KG1 (cell line): ENCODE measurements around the gene TRUB2.
"Not testable (repeated sequence)": the region's sequence is repeated elsewhere in the genome, so short reads cannot be mapped to it uniquely, and the experiment has no call there.

ENCODE experiments used
- DNase-seq: peaks from one replicate; lab custom pipeline; 2025; lab: John Stamatoyannopoulos, UW

Gene TRUB2

GRCh38 chr9:128340691-128341434, 18.6 kb upstream of the TRUB2 start:
- no peak for DNase-seq

DNA sequence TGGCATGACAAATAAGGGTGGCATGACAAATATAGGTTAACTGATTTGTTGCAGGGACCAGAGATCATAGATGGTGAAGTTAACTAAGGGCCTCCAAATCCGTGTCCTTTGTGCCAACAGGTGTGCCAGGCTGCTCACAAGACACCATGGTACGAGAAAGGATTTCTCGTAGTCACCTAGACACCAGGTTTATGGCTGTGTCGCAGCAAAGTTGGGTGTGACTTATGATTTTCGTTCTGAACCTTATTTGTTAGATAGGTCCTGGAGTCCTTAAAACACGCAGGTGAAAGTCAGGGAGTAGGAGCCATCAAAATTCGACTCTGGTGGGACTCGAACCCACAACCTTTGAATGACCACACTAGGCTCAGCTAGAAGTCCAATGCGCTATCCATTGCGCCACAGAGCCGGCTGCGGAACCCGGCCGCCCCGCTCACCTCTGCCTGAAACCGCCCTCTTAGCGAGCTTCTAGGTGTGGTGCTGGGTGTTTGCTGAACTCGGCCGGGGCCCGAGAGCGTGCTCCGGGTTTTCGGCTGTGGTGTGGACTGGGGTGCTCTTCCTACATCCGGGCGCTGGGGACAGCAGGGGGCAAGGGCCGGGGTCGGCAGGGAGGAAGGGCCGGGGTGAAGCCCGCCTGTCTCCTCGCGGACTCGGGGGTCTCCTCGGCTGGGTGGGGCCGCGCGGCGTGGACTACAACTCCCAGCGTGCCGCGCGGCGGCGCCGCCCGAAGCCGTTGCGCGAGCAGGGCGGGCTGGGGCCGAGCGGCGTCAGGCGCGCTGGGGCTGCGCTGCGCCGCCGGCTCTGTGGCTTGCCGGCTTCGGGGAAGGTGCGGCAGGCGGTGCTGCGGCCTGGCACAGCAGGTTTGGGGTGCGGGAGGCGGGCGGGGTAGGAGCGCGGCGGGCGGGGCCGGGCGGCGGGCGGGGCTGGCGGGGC, 17.8 kb upstream of the TRUB2 start, which contains the start of gene SLC27A4:
Gene SLC27A4 (plus strand): TSS at position 767 of the 930 bp plus-strand sequence. CDS start 2,606 bp downstream, outside the sequence.
- peak; percentile 55 for DNase-seq

GRCh38 chr9:128338852-128339614, 16.8 kb upstream of the TRUB2 start:
- not testable (repeated sequence) for DNase-seq

GRCh38 chr9:128337936-128338335, 15.7 kb upstream of the TRUB2 start:
- DNase-seq, result no peak

DNA sequence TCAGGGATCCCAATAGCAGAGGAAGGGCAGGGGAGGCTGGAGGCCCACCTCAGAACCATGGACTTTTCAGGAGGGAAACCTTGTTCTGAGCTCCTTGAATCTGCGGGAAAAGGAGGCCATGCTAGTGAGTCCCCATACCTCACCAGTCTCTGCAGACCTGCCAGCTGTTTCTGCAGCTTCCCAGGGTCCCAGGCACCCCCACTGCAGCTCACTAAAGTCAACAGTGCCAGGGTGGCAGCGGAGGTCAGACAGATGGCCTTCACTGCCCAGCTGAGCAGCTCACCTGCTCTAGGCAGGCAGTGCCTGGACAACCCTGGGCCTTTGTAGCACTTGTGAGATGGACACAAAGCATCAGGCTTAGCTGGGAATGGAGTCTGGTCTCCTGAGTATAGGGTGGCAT, 13.7 kb upstream of the TRUB2 start:
- no peak for DNase-seq

GRCh38 chr9:128335161-128335560, 12.9 kb upstream of the TRUB2 start:
- DNase-seq, result no peak

DNA sequence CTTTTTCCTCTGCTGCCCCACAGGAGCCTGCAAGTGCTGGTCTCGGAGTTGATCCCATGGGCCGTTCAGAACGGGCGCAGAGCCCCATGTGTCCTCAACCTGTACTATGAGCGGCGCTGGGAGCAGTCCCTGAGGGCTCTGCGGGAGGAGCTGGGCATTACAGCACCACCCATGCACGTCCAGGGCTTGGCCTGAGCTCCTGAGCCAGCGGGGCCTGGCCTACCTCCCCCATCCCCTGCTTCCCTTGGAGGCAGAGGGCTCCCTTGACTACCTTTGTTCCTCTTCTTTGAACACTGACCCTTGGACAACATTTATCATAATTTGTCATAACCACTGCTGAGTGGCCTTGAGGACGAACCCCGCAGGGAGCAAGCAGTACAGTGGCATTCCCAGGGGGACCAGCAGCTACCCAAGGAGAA, 11.2 kb upstream of the TRUB2 start:
- no peak for DNase-seq

DNA sequence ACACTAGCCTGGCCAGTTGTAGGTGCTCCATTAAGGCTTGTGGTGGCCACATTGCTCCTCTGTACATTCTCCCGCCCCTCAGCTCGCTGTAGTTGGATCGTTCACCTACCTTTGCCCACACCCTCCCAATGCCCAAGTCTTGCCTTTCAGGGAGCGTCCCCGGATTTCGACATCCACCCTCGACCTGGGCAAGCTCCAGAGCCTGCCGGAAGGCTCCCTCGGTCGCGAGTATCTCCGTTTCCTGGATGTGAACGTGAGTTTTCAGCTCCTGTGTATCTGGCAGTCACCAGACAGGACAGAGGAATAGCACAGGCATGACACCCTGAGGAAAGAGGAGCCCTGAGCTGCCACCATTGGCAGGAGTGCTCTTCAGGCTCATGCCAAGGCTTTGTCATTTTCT, 3.4 kb upstream of the TRUB2 start:
- DNase-seq, result no peak

- DNase-seq, result no peak
These were observed 2.2 kb upstream of the TRUB2 start for GRCh38 chr9:128324401-128324800.

DNA sequence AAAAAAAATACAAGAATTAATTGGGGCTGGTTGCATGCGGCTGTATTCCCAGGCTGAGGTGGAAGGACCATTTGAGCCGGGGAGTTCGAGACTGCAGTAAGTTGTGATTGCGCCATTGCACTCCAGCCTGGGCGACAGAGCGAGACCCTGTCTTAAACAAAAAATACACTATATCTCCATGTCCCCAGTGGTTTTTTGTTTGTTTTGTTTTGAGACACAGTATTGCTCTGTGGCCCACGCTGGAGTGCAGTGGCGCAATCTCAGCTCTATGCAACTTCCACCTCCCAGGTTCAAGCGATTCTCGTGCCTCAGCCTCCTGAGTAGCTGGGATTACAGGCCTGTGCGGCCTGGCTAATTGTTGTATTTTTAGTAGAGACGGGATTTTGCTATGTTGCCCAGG, 1.5 kb upstream of the TRUB2 start:
- DNase-seq, result no peak

DNA sequence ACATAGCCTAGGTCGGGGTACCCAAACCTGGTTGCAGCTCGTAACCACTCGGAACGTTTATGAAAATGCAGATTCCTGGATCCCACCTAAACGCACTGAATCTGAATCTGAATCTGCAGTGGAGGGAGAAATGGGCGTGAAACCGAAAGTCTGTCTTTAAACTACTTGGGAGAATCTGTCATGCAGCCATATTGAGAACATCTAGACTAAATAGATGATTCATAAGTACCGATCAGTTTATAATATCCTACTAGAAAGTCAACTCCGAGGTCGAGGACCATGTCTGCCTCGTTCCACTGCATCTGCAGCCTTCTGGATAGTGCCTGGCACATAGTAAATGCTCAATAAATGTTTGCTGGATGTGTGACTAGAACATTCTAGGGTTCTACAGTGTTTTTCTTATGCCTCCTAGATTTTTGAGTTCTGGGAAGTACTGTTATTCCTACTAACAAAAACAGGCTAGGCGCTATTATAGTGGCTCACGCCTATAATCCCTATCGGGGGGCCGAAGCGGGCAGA, 1.0 kb upstream of the TRUB2 start:
- no peak for DNase-seq

- DNase-seq, result no peak
These were observed 306 bp downstream of the TRUB2 start for GRCh38 chr9:128321879-128322403.

GRCh38 chr9:128321343-128321742, 904 bp downstream of the TRUB2 start:
- DNase-seq, result no peak

- no peak for DNase-seq
These were observed 4.6 kb downstream of the TRUB2 start for GRCh38 chr9:128317629-128318028.

DNA sequence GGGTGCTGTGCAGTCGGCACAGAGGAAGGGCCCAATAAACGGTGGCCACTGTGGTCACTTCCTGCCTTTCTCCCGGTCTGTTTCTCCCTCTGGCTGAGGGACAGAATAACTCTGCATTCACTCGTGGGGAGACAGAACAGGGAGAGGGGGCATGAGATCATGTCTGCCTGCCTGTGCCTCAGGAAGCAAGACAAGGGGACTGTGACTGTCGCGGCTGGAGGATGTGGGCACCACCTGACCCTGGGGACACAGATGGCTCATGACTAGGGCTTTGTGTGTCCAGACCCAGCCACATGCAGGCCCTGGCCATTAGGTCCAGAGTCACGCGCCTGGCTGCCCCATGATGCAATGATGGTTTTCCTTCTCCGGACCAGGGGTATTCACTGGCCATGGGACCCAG, 5.8 kb downstream of the TRUB2 start:
- DNase-seq, result no peak

DNA sequence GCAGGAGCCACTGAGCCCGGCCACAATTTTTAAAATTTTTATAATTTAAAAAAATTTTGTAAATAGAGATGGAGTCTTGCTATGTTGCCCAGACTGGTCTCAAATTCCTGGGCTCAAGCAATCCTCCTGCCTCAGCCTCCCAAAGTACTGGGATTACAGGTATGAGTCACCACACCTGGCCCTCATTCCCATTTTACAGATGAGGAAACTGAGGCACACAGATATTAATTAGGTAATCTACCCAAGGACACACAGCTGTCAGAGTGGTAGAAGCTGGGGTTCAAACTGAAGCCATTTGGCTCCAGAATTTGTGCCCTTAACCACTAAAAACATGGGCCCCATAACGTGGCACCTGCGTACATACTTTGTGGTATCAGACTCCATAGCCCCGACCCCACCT, 7.5 kb downstream of the TRUB2 start:
- DNase-seq, result no peak

DNA sequence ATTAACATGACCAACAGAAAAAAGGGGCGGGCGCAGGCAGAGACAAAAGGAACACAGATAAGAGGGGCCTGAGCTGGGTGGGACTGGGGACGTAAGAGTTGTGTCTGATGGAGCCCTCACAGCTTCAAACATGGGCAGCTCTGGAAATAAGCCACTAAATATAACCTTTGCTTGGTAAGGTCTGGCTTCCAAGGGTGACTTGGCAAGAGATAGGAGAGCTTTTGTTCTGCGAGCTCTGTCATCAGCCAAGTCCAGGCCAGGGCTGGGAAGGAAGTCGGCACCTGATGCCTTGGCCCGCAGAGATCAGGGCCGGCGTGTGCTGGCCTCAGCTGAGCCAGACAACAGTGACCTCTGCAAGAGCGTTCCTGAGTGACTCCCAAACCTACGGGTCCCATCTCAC, 11.8 kb downstream of the TRUB2 start:
- DNase-seq, result no peak

- DNase-seq, result no peak
These were observed 12.7 kb downstream of the TRUB2 start for GRCh38 chr9:128309551-128309950.

DNA sequence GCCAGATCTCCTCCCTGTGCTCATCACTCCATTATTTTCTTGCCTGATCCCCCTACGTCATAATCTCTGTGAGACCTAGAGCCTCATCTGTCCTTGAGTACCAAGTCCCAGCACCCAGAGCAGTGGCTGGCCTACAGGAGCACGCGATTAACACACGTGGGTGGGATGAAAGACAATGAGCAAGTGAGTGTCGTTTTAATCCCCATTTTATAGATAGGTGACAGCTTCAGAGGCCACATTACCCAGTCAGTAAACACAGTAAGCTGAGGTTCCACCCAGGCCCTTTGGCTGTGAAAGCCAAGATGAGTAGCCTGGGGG, 17.3 kb downstream of the TRUB2 start:
- DNase-seq, result no peak

DNA sequence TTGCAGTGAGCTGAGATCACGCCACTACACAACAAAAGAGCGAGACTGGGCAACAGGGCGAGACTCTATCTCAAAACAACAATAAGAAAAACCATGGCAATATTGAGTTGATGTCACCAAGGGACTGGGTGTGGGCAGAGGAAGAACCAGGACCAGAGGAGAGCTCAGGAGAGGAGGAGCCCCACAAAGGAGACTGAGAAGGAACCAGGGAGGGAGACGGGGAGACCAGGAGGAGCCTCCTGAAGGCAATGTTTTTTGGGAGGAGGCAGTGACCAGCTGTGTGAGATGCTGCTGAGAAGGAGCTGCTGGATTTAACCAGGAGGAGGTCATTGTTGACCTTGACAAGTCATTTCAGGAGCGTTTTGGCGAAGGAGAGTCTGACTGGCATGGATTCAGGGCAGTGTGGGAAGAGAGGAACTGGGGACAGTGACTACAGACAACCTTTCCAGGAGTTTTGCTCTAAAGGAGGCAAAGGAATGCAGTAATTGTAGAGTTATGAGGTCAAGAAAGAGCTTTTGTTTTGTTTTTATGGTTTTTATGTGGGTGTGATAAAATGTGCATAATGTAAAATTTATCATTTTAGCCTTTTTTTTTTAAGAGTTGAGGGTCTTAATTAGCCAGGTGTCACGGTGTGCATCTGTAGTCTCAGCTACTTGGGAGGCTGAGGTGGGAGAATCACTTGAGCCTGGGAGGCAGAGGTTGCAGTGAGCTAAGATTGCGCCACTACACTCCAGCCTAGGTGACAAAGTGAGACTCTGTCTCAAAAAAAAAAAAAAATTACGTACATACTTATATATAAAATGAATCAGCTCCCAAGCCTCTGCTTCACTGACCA, 17.9 kb downstream of the TRUB2 start:
- DNase-seq, result no peak
